Measurements from ENCODE around the gene THAP11.
"Not testable (repeated sequence)": the region's sequence is repeated elsewhere in the genome, so short reads cannot be mapped to it uniquely, and the experiment has no call there.

THAP11 gene

GRCh38 chr16:67848118-67848517, 6.0 kb downstream of the THAP11 start:
- Histone ChIP-seq H3K27ac (ENCODE audit: low read depth, low read length) (peak overlapping the region; percentile 97), H3K36me3 (ENCODE audit: control insufficient read depth, insufficient read depth, low read length) (peaks cover 12% of the 10 kb centered on the region; the same call in 1 of the 2 replicates), H3K27me3 (ENCODE audit: control insufficient read depth, insufficient read depth, low read length) (no peaks in the 10 kb centered on the region), H3K4me1 (ENCODE audit: control insufficient read depth, insufficient read depth, low read length) (peaks cover 28% of the 10 kb centered on the region), H3K9ac (ENCODE audit: low read depth, low read length) (peak overlapping the region; percentile 90; the same call in 1 of the 2 replicates), H3K9me3 (ENCODE audit: control insufficient read depth, insufficient read depth, low read length) (no peaks in the 10 kb centered on the region), H3K4me3 (ENCODE audit: low read depth, low read length) (peak overlapping the region; percentile 95)

GRCh38 chr16:67853670-67854069, 11.6 kb downstream of the THAP11 start:
- Histone ChIP-seq H3K36me3 (ENCODE audit: control insufficient read depth, insufficient read depth, low read length) (peaks cover 15% of the 10 kb centered on the region; the same call in 1 of the 2 replicates), H3K27ac (ENCODE audit: low read depth, low read length) (no peak overlapping the region), H3K27me3 (ENCODE audit: control insufficient read depth, insufficient read depth, low read length) (no peaks in the 10 kb centered on the region), H3K9ac (ENCODE audit: low read depth, low read length) (no peak overlapping the region), H3K4me1 (ENCODE audit: control insufficient read depth, insufficient read depth, low read length) (peaks cover 30% of the 10 kb centered on the region), H3K4me3 (ENCODE audit: low read depth, low read length) (no peak overlapping the region), H3K9me3 (ENCODE audit: control insufficient read depth, insufficient read depth, low read length) (no peaks in the 10 kb centered on the region)

GRCh38 chr16:67855789-67856188, 13.7 kb downstream of the THAP11 start:
- no peaks in the 10 kb centered on the region for H3K9me3 ChIP-seq (ENCODE audit: control insufficient read depth, insufficient read depth, low read length)
- no peaks in the 10 kb centered on the region for H3K27me3 ChIP-seq (ENCODE audit: control insufficient read depth, insufficient read depth, low read length)
- H3K4me1 ChIP-seq (ENCODE audit: control insufficient read depth, insufficient read depth, low read length), result peaks cover 30% of the 10 kb centered on the region
- peaks cover 18% of the 10 kb centered on the region for H3K36me3 ChIP-seq (ENCODE audit: control insufficient read depth, insufficient read depth, low read length)
- H3K27ac ChIP-seq (ENCODE audit: low read depth, low read length), result no peak overlapping the region
- H3K4me3 ChIP-seq (ENCODE audit: low read depth, low read length), result no peak overlapping the region
- H3K9ac ChIP-seq (ENCODE audit: low read depth, low read length), result no peak overlapping the region

- no peak overlapping the region for H3K9ac ChIP-seq (ENCODE audit: low read depth, low read length)
- H3K27ac ChIP-seq (ENCODE audit: low read depth, low read length), result peak overlapping the region; percentile 87
- peaks cover 30% of the 10 kb centered on the region for H3K4me1 ChIP-seq (ENCODE audit: control insufficient read depth, insufficient read depth, low read length)
- H3K36me3 ChIP-seq (ENCODE audit: control insufficient read depth, insufficient read depth, low read length), result peaks cover 31% of the 10 kb centered on the region
- H3K9me3 ChIP-seq (ENCODE audit: control insufficient read depth, insufficient read depth, low read length), result no peaks in the 10 kb centered on the region
- no peaks in the 10 kb centered on the region for H3K27me3 ChIP-seq (ENCODE audit: control insufficient read depth, insufficient read depth, low read length)
- H3K4me3 ChIP-seq (ENCODE audit: low read depth, low read length), result no peak overlapping the region
Observed at GRCh38 chr16:67856927-67857546, 14.9 kb downstream of the THAP11 start.

- peaks cover 33% of the 10 kb centered on the region for H3K36me3 ChIP-seq (ENCODE audit: control insufficient read depth, insufficient read depth, low read length)
- no peaks in the 10 kb centered on the region for H3K27me3 ChIP-seq (ENCODE audit: control insufficient read depth, insufficient read depth, low read length)
- H3K27ac ChIP-seq (ENCODE audit: low read depth, low read length), result peak overlapping the region; percentile 87
- H3K9ac ChIP-seq (ENCODE audit: low read depth, low read length), result peak overlapping the region; percentile 11; the same call in 1 of the 2 replicates
- no peaks in the 10 kb centered on the region for H3K9me3 ChIP-seq (ENCODE audit: control insufficient read depth, insufficient read depth, low read length)
- H3K4me1 ChIP-seq (ENCODE audit: control insufficient read depth, insufficient read depth, low read length), result peaks cover 30% of the 10 kb centered on the region
- H3K4me3 ChIP-seq (ENCODE audit: low read depth, low read length), result peak overlapping the region; percentile 34
Observed at GRCh38 chr16:67857547-67858233, 15.6 kb downstream of the THAP11 start.

GRCh38 chr16:67858500-67858899, 16.4 kb downstream of the THAP11 start:
- H3K27ac ChIP-seq (ENCODE audit: low read depth, low read length), result peak overlapping the region; percentile 77
- H3K4me3 ChIP-seq (ENCODE audit: low read depth, low read length), result no peak overlapping the region
- H3K9me3 ChIP-seq (ENCODE audit: control insufficient read depth, insufficient read depth, low read length), result no peaks in the 10 kb centered on the region
- H3K9ac ChIP-seq (ENCODE audit: low read depth, low read length), result no peak overlapping the region
- peaks cover 30% of the 10 kb centered on the region for H3K4me1 ChIP-seq (ENCODE audit: control insufficient read depth, insufficient read depth, low read length)
- H3K36me3 ChIP-seq (ENCODE audit: control insufficient read depth, insufficient read depth, low read length), result peaks cover 36% of the 10 kb centered on the region
- no peaks in the 10 kb centered on the region for H3K27me3 ChIP-seq (ENCODE audit: control insufficient read depth, insufficient read depth, low read length)

- H3K27ac ChIP-seq (ENCODE audit: low read depth, low read length), result no peak overlapping the region
- H3K27me3 ChIP-seq (ENCODE audit: control insufficient read depth, insufficient read depth, low read length), result no peaks in the 10 kb centered on the region
- H3K9me3 ChIP-seq (ENCODE audit: control insufficient read depth, insufficient read depth, low read length), result no peaks in the 10 kb centered on the region
- H3K36me3 ChIP-seq (ENCODE audit: control insufficient read depth, insufficient read depth, low read length), result peaks cover 34% of the 10 kb centered on the region
- H3K9ac ChIP-seq (ENCODE audit: low read depth, low read length), result no peak overlapping the region
- H3K4me3 ChIP-seq (ENCODE audit: low read depth, low read length), result no peak overlapping the region
- peaks cover 20% of the 10 kb centered on the region for H3K4me1 ChIP-seq (ENCODE audit: control insufficient read depth, insufficient read depth, low read length)
Observed at GRCh38 chr16:67860589-67861398, 18.7 kb downstream of the THAP11 start.

- Histone ChIP-seq H3K27me3 (ENCODE audit: control insufficient read depth, insufficient read depth, low read length) (no peaks in the 10 kb centered on the region), H3K4me1 (ENCODE audit: control insufficient read depth, insufficient read depth, low read length) (peaks cover 17% of the 10 kb centered on the region), H3K9me3 (ENCODE audit: control insufficient read depth, insufficient read depth, low read length) (no peaks in the 10 kb centered on the region), H3K27ac (ENCODE audit: low read depth, low read length) (no peak overlapping the region), H3K4me3 (ENCODE audit: low read depth, low read length) (no peak overlapping the region), H3K9ac (ENCODE audit: low read depth, low read length) (no peak overlapping the region), H3K36me3 (ENCODE audit: control insufficient read depth, insufficient read depth, low read length) (peaks cover 44% of the 10 kb centered on the region)
Observed at GRCh38 chr16:67861877-67862276, 19.8 kb downstream of the THAP11 start.

GRCh38 chr16:67862623-67863583, 20.8 kb downstream of the THAP11 start:
- peaks cover 7% of the 10 kb centered on the region for H3K4me1 ChIP-seq (ENCODE audit: control insufficient read depth, insufficient read depth, low read length)
- no peaks in the 10 kb centered on the region for H3K9me3 ChIP-seq (ENCODE audit: control insufficient read depth, insufficient read depth, low read length)
- H3K36me3 ChIP-seq (ENCODE audit: control insufficient read depth, insufficient read depth, low read length), result peaks cover 54% of the 10 kb centered on the region
- no peak overlapping the region for H3K4me3 ChIP-seq (ENCODE audit: low read depth, low read length)
- no peak overlapping the region for H3K9ac ChIP-seq (ENCODE audit: low read depth, low read length)
- no peak overlapping the region for H3K27ac ChIP-seq (ENCODE audit: low read depth, low read length)
- H3K27me3 ChIP-seq (ENCODE audit: control insufficient read depth, insufficient read depth, low read length), result no peaks in the 10 kb centered on the region

- peaks cover 64% of the 10 kb centered on the region for H3K36me3 ChIP-seq (ENCODE audit: control insufficient read depth, insufficient read depth, low read length)
- not testable (repeated sequence) for H3K4me3 ChIP-seq (ENCODE audit: low read depth, low read length); H3K27me3 ChIP-seq (ENCODE audit: control insufficient read depth, insufficient read depth, low read length); H3K4me1 ChIP-seq (ENCODE audit: control insufficient read depth, insufficient read depth, low read length); H3K9me3 ChIP-seq (ENCODE audit: control insufficient read depth, insufficient read depth, low read length); H3K9ac ChIP-seq (ENCODE audit: low read depth, low read length); H3K27ac ChIP-seq (ENCODE audit: low read depth, low read length)
Observed at GRCh38 chr16:67864044-67864443, 21.9 kb downstream of the THAP11 start.

Data from HUES48 (cell line).